T-helper 22 cell (primary cell): ENCODE results near the gene FBN1.

Source experiments
- DNase-seq: peaks from one replicate; pipeline ENCODE4 v3.0.0-alpha.2; 2020; ENCODE audit warnings: low read depth

The FBN1 gene

GRCh38 chr15:48366584-48367312, 278.8 kb downstream of the FBN1 start:
- no peak for DNase-seq

DNA sequence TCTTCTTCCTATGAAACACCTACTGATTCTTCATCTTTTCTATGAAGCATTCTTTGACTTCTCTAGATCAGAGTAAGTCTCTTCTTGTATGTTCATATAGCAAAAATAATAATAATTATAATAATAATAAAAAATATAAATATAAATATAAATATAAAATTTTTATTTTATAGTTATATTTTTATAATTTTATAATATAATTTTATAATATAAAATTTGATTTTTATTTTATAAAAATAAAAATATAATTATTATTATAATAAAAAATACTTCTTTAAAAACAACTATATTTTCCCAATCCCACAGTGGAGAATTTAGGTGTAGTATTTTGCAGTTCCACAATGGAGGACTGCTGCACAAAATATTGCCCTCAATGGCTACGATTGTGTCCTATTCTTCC, 279.9 kb downstream of the FBN1 start:
- no peak for DNase-seq

GRCh38 chr15:48363474-48363873, 282.0 kb downstream of the FBN1 start:
- no peak for DNase-seq

GRCh38 chr15:48361685-48362084, 283.8 kb downstream of the FBN1 start:
- no peak for DNase-seq

DNA sequence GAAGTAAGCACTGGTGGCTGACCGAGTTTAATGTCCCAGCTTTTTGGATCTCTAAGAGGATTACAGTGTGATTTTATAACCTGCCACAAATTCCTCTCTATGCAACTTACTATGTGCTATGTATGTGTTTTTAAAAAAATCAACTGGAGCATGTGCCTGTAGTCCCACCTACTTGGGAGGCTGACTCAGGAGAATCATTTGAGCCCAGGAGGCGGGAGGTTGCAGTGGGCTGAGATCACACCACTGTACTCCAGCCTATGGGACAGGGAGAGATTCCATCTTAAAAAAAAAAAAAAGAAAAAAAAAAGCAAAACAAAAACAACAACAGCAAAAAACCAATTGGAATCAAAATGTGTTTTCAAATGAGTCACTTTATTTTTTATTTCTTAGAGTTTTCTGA, 284.7 kb downstream of the FBN1 start:
- no peak for DNase-seq
